GM19452 (cell line): ENCODE results near the gene CYSRT1.
A peak's percentile ranks its signal among the peaks of the same experiment; 100 is the strongest.
"Not testable (repeated sequence)": the region's sequence is repeated elsewhere in the genome, so short reads cannot be mapped to it uniquely, and the experiment has no call there.

Experiments
- ATAC-seq: cut with Tn5 transposase; IDR thresholded peaks from one replicate; pipeline ENCODE4 v1.9.1; 2021; ENCODE audit not compliant: unreplicated experiment

The CYSRT1 gene

GRCh38 chr9:137251490-137252268, 26.7 kb downstream of the CYSRT1 start:
- no peak for ATAC-seq

- no peak for ATAC-seq
Observed at GRCh38 chr9:137252555-137253506, 27.9 kb downstream of the CYSRT1 start.

- ATAC-seq, result no peak
Observed at GRCh38 chr9:137253717-137254623, 29.0 kb downstream of the CYSRT1 start.

GRCh38 chr9:137254624-137255447, 29.9 kb downstream of the CYSRT1 start, which contains the start of gene NELFB:
Gene NELFB (plus strand): TSS chr9:137255327.
- ATAC-seq, result peak; percentile 63

- peak; percentile 41 for ATAC-seq
Observed at GRCh38 chr9:137255448-137256114, 30.6 kb downstream of the CYSRT1 start.

GRCh38 chr9:137256362-137256761, 31.4 kb downstream of the CYSRT1 start:
- no peak for ATAC-seq

- ATAC-seq, result no peak
Observed at GRCh38 chr9:137256856-137257255, 31.9 kb downstream of the CYSRT1 start.

- ATAC-seq, result not testable (repeated sequence)
Observed at GRCh38 chr9:137262173-137262908, 37.4 kb downstream of the CYSRT1 start.

- ATAC-seq, result no peak
Observed at GRCh38 chr9:137262909-137263285, 37.9 kb downstream of the CYSRT1 start.

- ATAC-seq, result no peak
Observed at GRCh38 chr9:137263506-137263905, 38.5 kb downstream of the CYSRT1 start.

- ATAC-seq, result no peak
Observed at GRCh38 chr9:137264067-137264466, 39.1 kb downstream of the CYSRT1 start.

GRCh38 chr9:137265496-137266161, 40.7 kb downstream of the CYSRT1 start:
- no peak for ATAC-seq

GRCh38 chr9:137266162-137266527, 41.2 kb downstream of the CYSRT1 start:
- no peak for ATAC-seq

GRCh38 chr9:137266585-137267453, 41.8 kb downstream of the CYSRT1 start:
- ATAC-seq, result no peak

GRCh38 chr9:137267933-137268355, 43.0 kb downstream of the CYSRT1 start:
- no peak for ATAC-seq

GRCh38 chr9:137268538-137269201, 43.7 kb downstream of the CYSRT1 start:
- ATAC-seq, result no peak
